Mucosa of descending colon (tissue), 3 donors: Measurements from ENCODE around the gene VWA2. TPM values are rescaled to one million over a fixed set of nuclear protein-coding genes. Genes with fewer than 3 reads are reported as not detected.
"Not testable (repeated sequence)": the region's sequence is repeated elsewhere in the genome, so short reads cannot be mapped to it uniquely, and the experiment has no call there.

Experiments used
- ATAC-seq: fragments of 200-7000 bp; cut with Tn5 transposase; one replicate; pipeline ENCODE4 v1.9.1; 2020; ENCODE audit warnings: mild to moderate bottlenecking, moderate library complexity
- DNase-seq, 3 donors: peaks; one replicate each; pipeline ENCODE4 v3.0.0-alpha.2; 2020
- H3K36me3 ChIP-seq: fragments of 200-600 bp; one replicate; pipeline ENCODE4 v1.8.0; 2021; ENCODE audit warnings: low read depth, mild to moderate bottlenecking
- H3K4me1 ChIP-seq: fragments of 200-600 bp; one replicate; pipeline ENCODE4 v1.8.0; 2021; ENCODE audit warnings: low read depth, mild to moderate bottlenecking
- H3K4me3 ChIP-seq: fragments of 200-600 bp; one replicate; pipeline ENCODE4 v1.8.0; 2021; ENCODE audit warnings: mild to moderate bottlenecking
- H3K9me3 ChIP-seq: fragments of 200-600 bp; one replicate; pipeline ENCODE4 v1.8.0; 2021; ENCODE audit warnings: mild to moderate bottlenecking
- CTCF ChIP-seq: fragments of 200-600 bp; IDR thresholded peaks from one replicate; pipeline ENCODE4 v1.8.0; 2022; ENCODE audit warnings: antibody characterized with exemption, mild to moderate bottlenecking
- intact Hi-C, 2 donors: fragments of 100-400 bp; cut with DNase I in 1 of 2; cut with micrococcal nuclease in 1 of 2; formaldehyde crosslinking; loops; one replicate each; pipeline versions ENCODE4 v1.11.0 to v1.11.1; 2022; cut with DNase I, micrococcal nuclease
- total RNA-seq, 3 donors: library from RNA; stranded (reverse); fragmentation: NEBNext Ultra II Directional in 2 of 3; extraction: Animal tissue kit (Norgen Biotek cat#: 25700) in 2 of 3; gene quantifications; one replicate each; pipeline versions ENCODE4 v1.2.1 to v1.2.4, GENCODE V29; 2021 to 2023
- donor health status: DM: no; HTN: no; CAD: no; lungs with moderate emphysema.
- donor health status: DM: no; HTN: no; CAD: no.
- donor health status: DM: no; HTN: yes; CAD: no.

The VWA2 gene
- total RNA-seq, 3 donors from 2014 or later, result 0.47 to 3.2 (median 1.9) TPM

- no peak overlapping the region for H3K4me3 ChIP-seq
- ATAC-seq (peak; percentile 6), DNase-seq (no peak)
- no peaks in the 10 kb centered on the region for H3K9me3 ChIP-seq
- no peak for TF ChIP-seq CTCF
- no peaks in the 10 kb centered on the region for H3K4me1 ChIP-seq
- H3K36me3 ChIP-seq, result no peaks in the 10 kb centered on the region
- intact Hi-C loops, result no loop called here
Observed at GRCh38 chr10:114327537-114328440, 88.7 kb downstream of the VWA2 start.

GRCh38 chr10:114328441-114328812, 89.4 kb downstream of the VWA2 start:
- intact Hi-C loops, result no loop called here
- Histone ChIP-seq H3K4me3 (no peak overlapping the region), H3K9me3 (no peaks in the 10 kb centered on the region), H3K4me1 (no peaks in the 10 kb centered on the region), H3K36me3 (no peaks in the 10 kb centered on the region)
- no peak for TF ChIP-seq CTCF
- DNase-seq (no peak), ATAC-seq (no peak)

GRCh38 chr10:114328874-114329273, 89.8 kb downstream of the VWA2 start:
- H3K9me3 ChIP-seq, result no peaks in the 10 kb centered on the region
- no peak for DNase-seq
- no peak for TF ChIP-seq CTCF
- H3K4me1 ChIP-seq, result no peaks in the 10 kb centered on the region
- H3K4me3 ChIP-seq, result no peak overlapping the region
- no peaks in the 10 kb centered on the region for H3K36me3 ChIP-seq
- intact Hi-C loops, result no loop called here
- ATAC-seq, result no peak

GRCh38 chr10:114329634-114330365, 90.7 kb downstream of the VWA2 start:
- intact Hi-C loops, result no loop called here
- Histone ChIP-seq H3K36me3 (no peaks in the 10 kb centered on the region), H3K9me3 (no peaks in the 10 kb centered on the region), H3K4me3 (no peak overlapping the region), H3K4me1 (no peaks in the 10 kb centered on the region)
- no peak for DNase-seq
- no peak for TF ChIP-seq CTCF
- ATAC-seq, result no peak

- intact Hi-C loops, result no loop called here
- ATAC-seq, result no peak
Observed at GRCh38 chr10:114332301-114333192, 93.5 kb downstream of the VWA2 start.

GRCh38 chr10:114333441-114333840, 94.4 kb downstream of the VWA2 start:
- DNase-seq, H3K36me3 ChIP-seq, ATAC-seq, H3K4me1 ChIP-seq, intact Hi-C loops, H3K9me3 ChIP-seq, H3K4me3 ChIP-seq: not testable (repeated sequence)

More at GRCh38 chr10:114332301-114333192, 93.5 kb downstream of the VWA2 start:
- Histone ChIP-seq H3K9me3 (no peaks in the 10 kb centered on the region), H3K4me1 (no peaks in the 10 kb centered on the region), H3K4me3 (no peak overlapping the region), H3K36me3 (no peaks in the 10 kb centered on the region)
- TF ChIP-seq CTCF, result no peak
- DNase-seq, result no peak
